Natural killer cell (primary cell): ENCODE results near the gene AKAIN1. TPM values are rescaled to one million over a fixed set of nuclear protein-coding genes. Genes with fewer than 3 reads are reported as not detected.

ENCODE experiments used
- ATAC-seq, 3 donors: fragments of 150-1000 bp in 2 of 3; fragments of 200-7000 bp in 1 of 3; cut with Tn5 transposase; 1 replicate in 1 of 3; 2 replicates in 2 of 3; pipeline ENCODE4 v1.10.0; 2021; ENCODE audit warnings: mild to moderate bottlenecking in 2 of 3, moderate library complexity in 2 of 3
- DNase-seq, 2 donors: peaks; one replicate each; pipeline versions ENCODE4 v3.0.0 to v3.0.0-alpha.2; 2013 to 2021; ENCODE audit warnings: mixed read lengths in 1 of 2
- H3K27ac ChIP-seq: one replicate; pipeline ENCODE4 v1.5.1; 2013; ENCODE audit warnings: mild to moderate bottlenecking, low read length
- H3K27me3 ChIP-seq: one replicate; pipeline ENCODE4 v1.6.1; 2013; ENCODE audit warnings: low read length; ENCODE audit not compliant: control insufficient read depth, insufficient read depth
- H3K36me3 ChIP-seq: one replicate; pipeline ENCODE4 v1.6.1; 2013; ENCODE audit warnings: low read length; ENCODE audit not compliant: control insufficient read depth, insufficient read depth
- H3K4me1 ChIP-seq: one replicate; pipeline ENCODE4 v1.6.1; 2013; ENCODE audit warnings: low read length; ENCODE audit not compliant: control insufficient read depth, insufficient read depth
- H3K4me3 ChIP-seq: one replicate; pipeline ENCODE4 v1.5.1; 2013; ENCODE audit warnings: low read length
- H3K9me3 ChIP-seq: one replicate; pipeline ENCODE4 v1.6.1; 2013; ENCODE audit warnings: low read length; ENCODE audit not compliant: control insufficient read depth, insufficient read depth
- H3K27ac Mint-ChIP-seq, 2 donors: one replicate each; pipeline ENCODE4 v1.8.0; 2022; ENCODE audit warnings: mild to moderate bottlenecking in 2 of 2, mixed read lengths in 2 of 2, moderate library complexity in 1 of 2
- H3K27me3 Mint-ChIP-seq, 2 donors: one replicate each; pipeline ENCODE4 v1.8.0; 2022; ENCODE audit warnings: low read depth in 2 of 2, mixed read lengths in 2 of 2
- H3K36me3 Mint-ChIP-seq: one replicate; pipeline ENCODE4 v1.8.0; 2022; ENCODE audit warnings: mixed read lengths
- H3K4me1 Mint-ChIP-seq, 2 donors: one replicate each; pipeline ENCODE4 v1.8.0; 2022; ENCODE audit warnings: mixed read lengths in 2 of 2
- H3K4me3 Mint-ChIP-seq: one replicate; pipeline ENCODE4 v1.8.0; 2022; ENCODE audit warnings: mild to moderate bottlenecking, moderate library complexity, mixed read lengths
- H3K9me3 Mint-ChIP-seq, 2 donors: one replicate each; pipeline ENCODE4 v1.8.0; 2022; ENCODE audit warnings: mixed read lengths in 2 of 2
- CTCF ChIP-seq: fragments of 200-600 bp; IDR thresholded peaks from one replicate; pipeline ENCODE4 v1.8.0; 2022; ENCODE audit warnings: antibody characterized with exemption
- WGBS: methylation state at CpG from one replicate; pipeline ENCODE4 v1.1.7; 2013; ENCODE audit warnings: missing lambda C conversion rate; ENCODE audit not compliant: insufficient coverage; 5-methylcytosine and 5-hydroxymethylcytosine counted together
- intact Hi-C: fragments of 100-400 bp; cut with micrococcal nuclease; formaldehyde crosslinking; loops from one replicate; pipeline ENCODE4 v1.14.2; 2022
- total RNA-seq, 4 donors: library from RNA; stranded (reverse); fragments of 120-200 nt in 1 of 4; gene quantifications; one replicate each; pipeline versions ENCODE4 v1.2.3 to v1.2.4, GENCODE V29; 2013 to 2022

The AKAIN1 gene
- total RNA-seq, 3 donors from 2014 or later (not counting 1 experiment from before 2014, with no cell fraction given) = not detected

GRCh38 chr18:5122272-5122671, 74.8 kb downstream of the AKAIN1 start:
- DNase-seq (peak in 1 of 2 donors; percentile 16), ATAC-seq (no peak)
- H3K4me3 ChIP-seq = no peak overlapping the region
- peaks cover 17 to 32% of the 10 kb centered on the region in 2 donors for H3K9me3 Mint-ChIP-seq
- no peak overlapping the region for H3K27ac ChIP-seq
- no peaks in the 10 kb centered on the region for H3K36me3 ChIP-seq
- peaks cover 0 to 2% of the 10 kb centered on the region in 2 donors for H3K27me3 Mint-ChIP-seq
- no peaks in the 10 kb centered on the region for H3K4me1 ChIP-seq
- no peaks in the 10 kb centered on the region for H3K27me3 ChIP-seq
- TF ChIP-seq CTCF = no peak
- WGBS = 97% methylated on average over 2 of the region's 2 CpGs
- H3K4me1 Mint-ChIP-seq = no peaks in the 10 kb centered on the region
- H3K4me3 Mint-ChIP-seq = no peak overlapping the region
- H3K27ac Mint-ChIP-seq = no peak overlapping the region
- peaks cover 12% of the 10 kb centered on the region for H3K36me3 Mint-ChIP-seq
- peaks cover 13% of the 10 kb centered on the region for H3K9me3 ChIP-seq
- intact Hi-C loops = no loop called here

GRCh38 chr18:5110266-5110665, 86.8 kb downstream of the AKAIN1 start:
- H3K27ac ChIP-seq = no peak overlapping the region
- intact Hi-C loops = no loop called here
- Mint-ChIP-seq H3K9me3 (peaks cover 0 to 2% of the 10 kb centered on the region in 2 donors), H3K36me3 (no peaks in the 10 kb centered on the region), H3K27ac (no peak overlapping the region), H3K4me3 (no peak overlapping the region), H3K4me1 (no peaks in the 10 kb centered on the region), H3K27me3 (no peaks in the 10 kb centered on the region)
- H3K4me1 ChIP-seq = no peaks in the 10 kb centered on the region
- TF ChIP-seq CTCF = no peak
- H3K27me3 ChIP-seq = no peaks in the 10 kb centered on the region
- no peak for DNase-seq
- no peak overlapping the region for H3K4me3 ChIP-seq
- no peaks in the 10 kb centered on the region for H3K9me3 ChIP-seq
- no peak for ATAC-seq
- no peaks in the 10 kb centered on the region for H3K36me3 ChIP-seq

- intact Hi-C loops = no loop called here
- TF ChIP-seq CTCF = no peak
- Histone ChIP-seq H3K4me3 (no peak overlapping the region), H3K4me1 (no peaks in the 10 kb centered on the region), H3K27ac (no peak overlapping the region), H3K36me3 (no peaks in the 10 kb centered on the region), H3K27me3 (no peaks in the 10 kb centered on the region), H3K9me3 (no peaks in the 10 kb centered on the region)
- no peak overlapping the region for H3K27ac Mint-ChIP-seq
- WGBS = 42% methylated on average over 2 of the region's 2 CpGs
- no peaks in the 10 kb centered on the region for H3K36me3 Mint-ChIP-seq
- H3K4me3 Mint-ChIP-seq = no peak overlapping the region
- ATAC-seq = no peak
- H3K27me3 Mint-ChIP-seq = no peaks in the 10 kb centered on the region
- H3K4me1 Mint-ChIP-seq = no peaks in the 10 kb centered on the region
- DNase-seq = no peak
- H3K9me3 Mint-ChIP-seq = no peaks in the 10 kb centered on the region
These were observed 89.1 kb downstream of the AKAIN1 start for GRCh38 chr18:5107988-5108387.

- H3K27me3 ChIP-seq = no peaks in the 10 kb centered on the region
- Mint-ChIP-seq H3K4me1 (no peaks in the 10 kb centered on the region), H3K27me3 (no peaks in the 10 kb centered on the region), H3K9me3 (no peaks in the 10 kb centered on the region), H3K27ac (no peak overlapping the region), H3K4me3 (no peak overlapping the region), H3K36me3 (no peaks in the 10 kb centered on the region)
- H3K27ac ChIP-seq = no peak overlapping the region
- H3K36me3 ChIP-seq = no peaks in the 10 kb centered on the region
- H3K9me3 ChIP-seq = no peaks in the 10 kb centered on the region
- ATAC-seq (no peak), DNase-seq (peak in 1 of 2 donors; percentile 24)
- intact Hi-C loops = no loop called here
- WGBS = no CpG with 5 or more reads among the region's 1 CpG
- H3K4me3 ChIP-seq = no peak overlapping the region
- no peaks in the 10 kb centered on the region for H3K4me1 ChIP-seq
- TF ChIP-seq CTCF = no peak
These were observed 90.3 kb downstream of the AKAIN1 start for GRCh38 chr18:5106730-5107129.
